Fibroblast of peridontal ligament (primary cell): ENCODE measurements around the gene PKD2.
A peak's percentile ranks its signal among the peaks of the same experiment; 100 is the strongest.
"Not testable (repeated sequence)": the region's sequence is repeated elsewhere in the genome, so short reads cannot be mapped to it uniquely, and the experiment has no call there.

Source experiments
- DNase-seq: peaks from one replicate; pipeline ENCODE4 v3.0.0-alpha.2; 2010; ENCODE audit errors: extremely low read depth

PKD2 gene

DNA sequence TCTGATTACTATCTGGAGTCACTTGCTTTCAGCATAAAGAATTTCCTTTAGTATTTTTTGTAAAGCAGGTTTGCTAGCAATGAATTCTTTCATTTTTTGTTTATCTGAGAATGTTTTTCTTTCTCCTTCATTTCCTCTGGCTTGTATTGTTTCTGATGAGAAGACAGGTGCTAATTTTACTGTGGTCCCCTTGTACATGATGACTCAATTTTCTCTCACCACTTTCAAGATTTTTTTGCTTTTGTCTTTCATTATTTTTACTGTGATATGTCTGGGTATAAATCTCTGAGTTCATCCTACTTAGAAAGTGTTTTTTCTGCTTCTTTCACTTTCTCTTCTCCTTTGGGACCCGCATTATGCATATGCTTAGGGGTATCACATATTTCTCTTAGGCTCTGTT lies 62.6 kb downstream of the PKD2 start:
- no peak for DNase-seq

DNA sequence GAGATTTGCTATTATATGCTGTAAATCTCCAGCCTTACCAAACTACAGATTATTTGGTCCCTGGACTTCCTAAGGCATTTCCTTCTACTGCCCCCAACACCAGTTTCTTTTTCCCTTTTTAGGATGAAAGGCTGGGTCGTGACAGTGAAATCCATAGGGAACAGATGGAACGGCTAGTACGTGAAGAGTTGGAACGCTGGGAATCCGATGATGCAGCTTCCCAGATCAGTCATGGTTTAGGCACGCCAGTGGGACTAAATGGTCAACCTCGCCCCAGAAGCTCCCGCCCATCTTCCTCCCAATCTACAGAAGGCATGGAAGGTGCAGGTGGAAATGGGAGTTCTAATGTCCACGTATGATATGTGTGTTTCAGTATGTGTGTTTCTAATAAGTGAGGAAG lies 67.9 kb downstream of the PKD2 start:
- DNase-seq: no peak

DNA sequence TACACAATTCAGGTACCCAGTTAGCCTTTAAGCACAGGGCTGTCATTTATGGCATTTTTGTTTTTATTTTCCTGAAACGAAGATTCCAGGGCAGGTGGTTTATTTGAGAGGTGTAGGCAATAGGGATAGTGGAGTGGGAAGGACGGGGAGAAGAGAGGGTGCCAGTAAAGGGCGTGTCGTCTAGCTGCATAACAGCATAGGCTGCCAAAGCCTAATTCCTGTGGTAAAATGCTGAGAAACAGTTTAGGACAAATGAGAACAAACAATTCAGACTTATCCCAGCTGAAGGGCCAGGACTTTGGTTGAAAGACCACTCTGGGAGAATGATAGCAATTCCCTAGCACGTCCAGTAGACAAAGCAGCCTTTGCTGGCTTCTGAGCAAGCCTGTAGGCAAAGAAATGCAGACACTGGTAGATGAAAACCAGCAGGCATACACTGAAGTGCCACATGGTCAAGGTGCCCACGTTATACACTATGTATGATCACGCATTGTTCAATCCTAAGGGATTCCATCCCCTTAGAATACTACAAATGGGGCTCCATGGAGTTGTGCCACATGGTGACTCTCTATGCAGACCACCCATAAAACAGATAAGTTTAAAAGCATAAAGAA lies 70.6 kb downstream of the PKD2 start:
- peak; percentile 57 for DNase-seq

GRCh38 chr4:88078579-88078978 lies 71.1 kb downstream of the PKD2 start:
- DNase-seq: no peak

DNA sequence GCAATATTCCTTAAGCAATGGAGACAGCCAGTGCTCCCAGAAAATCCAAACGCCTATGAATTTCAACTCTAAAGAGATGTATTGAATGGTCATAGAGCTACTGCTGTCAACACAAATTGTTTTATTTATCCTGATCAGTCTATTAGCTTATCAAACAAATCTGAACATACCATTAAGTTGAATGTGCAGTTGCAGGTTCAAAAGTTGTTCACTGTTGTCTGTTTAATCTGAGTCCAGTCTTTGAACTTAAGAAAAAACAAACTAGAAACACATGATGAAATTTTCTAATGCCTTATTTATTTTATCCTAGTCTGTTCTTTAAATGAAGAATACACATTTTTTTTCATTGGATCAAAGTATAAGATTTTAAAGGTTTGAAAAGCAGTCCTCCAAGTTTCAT lies 73.2 kb downstream of the PKD2 start:
- DNase-seq: no peak

- no peak for DNase-seq
Observed at GRCh38 chr4:88087004-88087403, 79.6 kb downstream of the PKD2 start.

GRCh38 chr4:88090898-88091297 lies 83.5 kb downstream of the PKD2 start:
- DNase-seq: no peak

- DNase-seq: no peak
Observed at GRCh38 chr4:88091378-88091777, 83.9 kb downstream of the PKD2 start.

DNA sequence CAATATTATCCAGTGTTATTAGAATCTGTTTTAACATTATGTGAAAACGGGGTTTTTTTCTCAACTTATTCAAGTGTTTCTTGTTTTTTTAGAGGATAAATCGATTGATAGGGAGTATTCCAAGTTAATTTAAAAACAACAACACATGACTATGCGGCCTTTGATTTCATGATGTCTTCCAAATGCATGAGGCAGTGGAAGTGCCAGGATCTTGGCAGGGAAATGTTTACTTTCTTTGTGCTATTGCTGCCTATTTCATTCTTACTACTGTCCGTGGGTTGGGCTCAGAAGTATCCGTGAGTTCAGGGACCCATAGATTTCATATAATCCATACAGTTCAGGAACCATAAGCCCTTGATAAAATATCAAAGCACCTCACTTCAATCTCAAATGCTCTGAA lies 86.4 kb downstream of the PKD2 start:
- DNase-seq: no peak

- DNase-seq: peak; percentile 71
Observed at GRCh38 chr4:88097301-88097700, 89.9 kb downstream of the PKD2 start.

GRCh38 chr4:88097781-88098180 lies 90.3 kb downstream of the PKD2 start:
- DNase-seq: no peak

GRCh38 chr4:88098993-88099752 lies 91.7 kb downstream of the PKD2 start:
- no peak for DNase-seq

DNA sequence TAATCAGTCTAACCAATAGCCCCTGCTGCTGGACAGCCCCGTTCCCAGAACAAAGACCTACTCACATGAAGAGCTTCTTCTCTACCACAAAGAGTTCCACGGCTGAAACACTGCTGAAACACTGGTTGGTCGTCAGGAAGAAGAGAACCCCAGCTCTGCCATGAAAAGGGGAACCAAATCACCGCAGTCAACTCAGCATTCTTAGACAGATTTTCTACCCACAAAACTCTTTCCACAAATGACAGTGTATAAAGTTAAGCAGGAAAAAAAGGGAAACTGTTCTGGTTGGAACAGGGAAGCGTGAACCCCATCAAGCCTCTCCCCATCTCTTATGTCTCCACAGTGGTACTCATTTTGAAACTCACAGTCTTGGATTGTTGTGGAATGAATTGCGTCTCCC lies 93.7 kb downstream of the PKD2 start:
- no peak for DNase-seq

DNA sequence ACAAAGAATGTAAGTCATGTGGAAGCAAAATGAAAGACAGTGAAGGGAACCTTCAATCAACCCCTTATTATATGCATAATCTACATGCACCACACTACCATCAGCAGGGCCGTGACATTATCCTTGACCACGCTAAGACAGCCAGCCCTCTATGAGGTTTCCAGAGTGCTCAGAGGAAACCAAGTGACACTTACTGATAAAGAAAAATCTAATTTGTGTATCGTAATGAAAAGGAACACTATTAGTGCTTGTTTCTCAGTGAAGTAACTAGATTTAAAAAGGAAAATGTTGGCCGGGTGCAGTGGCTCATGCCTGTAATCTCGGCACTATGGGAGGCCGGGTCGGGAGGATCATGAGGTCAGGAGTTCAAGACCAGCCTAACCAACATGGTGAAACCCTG lies 94.6 kb downstream of the PKD2 start:
- DNase-seq: no peak

- peak; percentile 86 for DNase-seq
Observed at GRCh38 chr4:88104902-88105610, 97.6 kb downstream of the PKD2 start.

- no peak for DNase-seq
Observed at GRCh38 chr4:88106205-88106604, 98.8 kb downstream of the PKD2 start.

- peak; percentile 23 for DNase-seq
Observed at GRCh38 chr4:88107406-88108107, 100.1 kb downstream of the PKD2 start.

DNA sequence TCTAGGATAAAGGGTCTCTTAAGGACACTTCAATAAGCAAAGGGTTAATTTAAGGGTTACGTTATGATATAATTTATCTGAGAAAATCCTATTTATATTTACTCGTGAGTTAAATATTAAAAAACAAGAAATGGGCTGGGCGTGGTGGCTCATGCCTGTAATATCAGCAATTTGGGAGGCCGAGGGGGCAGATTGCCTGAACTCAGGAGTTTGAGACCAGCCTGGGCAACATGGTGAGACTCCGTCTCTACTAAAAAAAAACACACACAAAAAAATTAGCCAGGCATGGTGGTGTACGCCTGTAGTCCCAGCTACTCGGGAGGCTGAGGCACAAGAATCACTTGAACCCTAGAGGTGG lies 100.7 kb downstream of the PKD2 start:
- not testable (repeated sequence) for DNase-seq

DNA sequence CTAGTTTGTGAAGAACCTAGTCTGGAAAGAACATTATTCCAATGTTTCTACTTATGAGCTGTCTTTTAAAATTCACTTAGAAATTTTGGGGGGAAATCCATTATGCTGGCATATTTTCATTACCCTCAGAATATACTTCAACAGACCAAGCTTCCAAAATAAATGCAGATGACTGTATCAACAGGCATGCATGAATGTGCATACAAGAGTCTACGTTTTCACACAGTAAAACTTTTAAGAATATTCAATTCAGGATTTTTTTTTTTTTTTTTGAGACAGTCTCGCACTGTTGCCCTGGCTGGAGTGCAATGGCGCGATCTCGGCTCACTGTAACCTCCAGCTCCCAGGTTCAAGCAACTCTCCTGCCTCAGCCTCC lies 101.3 kb downstream of the PKD2 start:
- DNase-seq: peak; percentile 42

- no peak for DNase-seq
Observed at GRCh38 chr4:88109123-88109881, 101.9 kb downstream of the PKD2 start.

GRCh38 chr4:88110826-88111225 lies 103.4 kb downstream of the PKD2 start:
- DNase-seq: no peak

DNA sequence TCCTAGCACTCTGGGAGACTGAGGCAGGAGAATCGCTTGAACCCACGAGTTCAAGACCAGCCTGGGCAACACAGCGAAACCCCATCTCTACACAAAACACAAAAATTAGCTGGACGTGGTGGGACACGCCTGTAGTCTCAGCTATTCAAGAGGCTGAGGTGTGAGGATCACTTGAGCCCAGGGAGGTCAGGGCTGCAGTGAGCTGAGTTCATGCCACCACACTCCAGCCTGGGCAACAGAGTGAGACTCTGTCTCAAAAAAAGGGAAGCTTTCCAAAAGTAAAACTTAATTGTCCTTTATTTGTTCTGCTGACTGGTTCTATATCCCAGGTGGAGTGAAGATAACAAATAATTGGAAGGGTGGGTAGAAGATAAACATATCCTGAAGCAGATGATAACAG lies 105.4 kb downstream of the PKD2 start:
- DNase-seq: no peak
